ENCODE results near the gene RGS1.

The RGS1 gene

DNA sequence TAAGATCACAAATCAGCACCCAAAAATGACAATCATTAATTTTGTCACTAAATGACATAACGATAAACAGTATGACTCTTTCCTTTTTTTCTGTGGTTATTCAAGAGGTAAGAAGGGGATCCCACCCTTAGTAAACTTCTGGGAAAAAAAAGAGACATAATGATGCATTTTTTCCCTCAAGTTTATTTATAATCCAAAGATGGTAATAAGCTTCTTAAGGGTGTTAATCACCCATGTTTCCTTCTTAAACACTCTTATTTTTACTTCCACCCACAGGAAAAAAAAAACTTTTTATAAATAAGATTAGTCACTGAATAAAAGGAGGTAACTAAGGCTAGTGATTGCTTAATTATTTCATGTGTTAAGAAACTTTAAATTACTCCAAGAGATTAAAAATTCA is 24.7 kb downstream of the RGS1 start (continued):
- TF ChIP-seq, protein P1, sequence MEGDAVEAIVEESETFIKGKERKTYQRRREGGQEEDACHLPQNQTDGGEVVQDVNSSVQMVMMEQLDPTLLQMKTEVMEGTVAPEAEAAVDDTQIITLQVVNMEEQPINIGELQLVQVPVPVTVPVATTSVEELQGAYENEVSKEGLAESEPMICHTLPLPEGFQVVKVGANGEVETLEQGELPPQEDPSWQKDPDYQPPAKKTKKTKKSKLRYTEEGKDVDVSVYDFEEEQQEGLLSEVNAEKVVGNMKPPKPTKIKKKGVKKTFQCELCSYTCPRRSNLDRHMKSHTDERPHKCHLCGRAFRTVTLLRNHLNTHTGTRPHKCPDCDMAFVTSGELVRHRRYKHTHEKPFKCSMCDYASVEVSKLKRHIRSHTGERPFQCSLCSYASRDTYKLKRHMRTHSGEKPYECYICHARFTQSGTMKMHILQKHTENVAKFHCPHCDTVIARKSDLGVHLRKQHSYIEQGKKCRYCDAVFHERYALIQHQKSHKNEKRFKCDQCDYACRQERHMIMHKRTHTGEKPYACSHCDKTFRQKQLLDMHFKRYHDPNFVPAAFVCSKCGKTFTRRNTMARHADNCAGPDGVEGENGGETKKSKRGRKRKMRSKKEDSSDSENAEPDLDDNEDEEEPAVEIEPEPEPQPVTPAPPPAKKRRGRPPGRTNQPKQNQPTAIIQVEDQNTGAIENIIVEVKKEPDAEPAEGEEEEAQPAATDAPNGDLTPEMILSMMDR (tag by site-specific recombination; IDR thresholded peaks at IDR 0.05): no peak
- TF ChIP-seq KLF1 (tag by site-specific recombination; IDR thresholded peaks at IDR 0.05) (no peak), GLI4 (tag by site-specific recombination; IDR thresholded peaks at IDR 0.05) (no peak), ZFHX2 (tag by site-specific recombination; conservative IDR thresholded peaks at IDR 0.05) (no peak), ZNF16 (tag by site-specific recombination; IDR thresholded peaks at IDR 0.05; ENCODE audit: low read depth) (no peak), ZNF530 (tag by site-specific recombination; IDR thresholded peaks at IDR 0.05; ENCODE audit: low read depth) (no peak), KLF9 (tag by site-specific recombination; IDR thresholded peaks at IDR 0.05; ENCODE audit: low read depth) (no peak), SCRT2 (tag by site-specific recombination; IDR thresholded peaks at IDR 0.05) (no peak)
- TF ChIP-seq, protein P2, sequence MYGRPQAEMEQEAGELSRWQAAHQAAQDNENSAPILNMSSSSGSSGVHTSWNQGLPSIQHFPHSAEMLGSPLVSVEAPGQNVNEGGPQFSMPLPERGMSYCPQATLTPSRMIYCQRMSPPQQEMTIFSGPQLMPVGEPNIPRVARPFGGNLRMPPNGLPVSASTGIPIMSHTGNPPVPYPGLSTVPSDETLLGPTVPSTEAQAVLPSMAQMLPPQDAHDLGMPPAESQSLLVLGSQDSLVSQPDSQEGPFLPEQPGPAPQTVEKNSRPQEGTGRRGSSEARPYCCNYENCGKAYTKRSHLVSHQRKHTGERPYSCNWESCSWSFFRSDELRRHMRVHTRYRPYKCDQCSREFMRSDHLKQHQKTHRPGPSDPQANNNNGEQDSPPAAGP (tag by site-specific recombination; IDR thresholded peaks at IDR 0.05): no peak

DNA sequence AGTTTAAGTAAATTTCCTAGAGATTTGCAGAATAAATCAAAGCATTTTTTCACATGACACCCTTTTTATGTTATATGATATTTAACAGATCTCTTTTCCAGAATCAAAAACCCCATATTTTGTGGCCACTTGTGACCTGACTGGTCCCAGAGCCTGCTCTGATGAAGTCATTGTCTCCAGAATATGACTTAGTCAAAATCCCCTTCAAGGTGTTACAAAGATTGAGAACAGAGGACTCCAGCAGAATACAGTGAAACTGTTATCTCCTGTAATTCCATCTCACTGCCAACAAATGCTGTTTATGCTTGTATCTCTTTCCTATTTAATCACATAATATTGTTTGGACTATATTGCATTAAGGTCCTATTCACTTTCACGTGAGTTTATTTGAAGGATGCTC is 25.6 kb downstream of the RGS1 start:
- Histone ChIP-seq H3K27ac (ENCODE audit: extremely low read depth, low read depth, low read length) (no peak overlapping the region), H3K9me3 (ENCODE audit: control insufficient read depth, insufficient read depth, low read depth, low read length) (no peaks in the 10 kb centered on the region), H3K4me1 (ENCODE audit: control insufficient read depth, insufficient read depth, low read length) (no peaks in the 10 kb centered on the region), H3K4me3 (ENCODE audit: low read depth, low read length) (no peak overlapping the region), H3K36me3 (ENCODE audit: control insufficient read depth in 2 of 2, insufficient read depth in 1 of 2, low read length in 2 of 2) (no peaks in the 10 kb centered on the region)
- TF ChIP-seq TCF7L2 (IDR thresholded peaks at IDR 0.05; ENCODE audit: borderline replicate concordance, low read depth, low read length) (no peak), ZNF623 (tag by site-specific recombination; IDR thresholded peaks at IDR 0.05) (no peak), ZNF560 (tag by site-specific recombination; IDR thresholded peaks at IDR 0.05; ENCODE audit: borderline replicate concordance) (no peak)
- POLR2A ChIA-PET: no interaction called here
- CTCF ChIA-PET: interaction anchor here (0.6 kb wide), 1 partner anchor 605 kb away, joined by 5 read pairs; no protein-coding TSS in a partner anchor

DNA sequence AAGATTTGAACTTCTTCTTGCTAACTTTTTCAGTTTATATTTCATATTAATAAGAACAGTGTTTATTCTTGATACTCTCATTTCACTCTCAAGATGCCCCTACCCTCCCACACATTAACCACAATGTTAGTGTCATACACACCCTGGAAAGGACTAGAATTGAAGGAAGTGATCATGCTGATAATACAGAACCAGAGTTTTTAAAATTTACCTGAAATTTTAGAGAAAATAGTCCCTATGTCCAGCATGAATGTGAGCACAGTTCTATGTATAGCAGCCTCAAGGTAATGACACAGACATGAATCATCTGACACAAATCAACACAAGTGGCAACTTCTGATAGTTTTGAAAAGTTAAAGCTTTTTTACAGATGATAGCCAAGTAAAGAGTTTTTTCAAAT is 26.0 kb downstream of the RGS1 start:
- CTCF ChIA-PET: interaction anchor here (0.6 to 0.8 kb wide), 2 partner anchors 106 to 127 kb away, joined by 4 to 7 read pairs; no protein-coding TSS in a partner anchor
- Histone ChIP-seq H3K9me3 (ENCODE audit: control insufficient read depth, insufficient read depth, low read depth, low read length) (no peaks in the 10 kb centered on the region), H3K4me1 (ENCODE audit: control insufficient read depth, insufficient read depth, low read length) (no peaks in the 10 kb centered on the region), H3K36me3 (ENCODE audit: control insufficient read depth in 2 of 2, insufficient read depth in 1 of 2, low read length in 2 of 2) (no peaks in the 10 kb centered on the region), H3K4me3 (ENCODE audit: low read depth, low read length) (no peak overlapping the region), H3K27ac (ENCODE audit: extremely low read depth, low read depth, low read length) (no peak overlapping the region)
- TF ChIP-seq ZNF169 (tag by site-specific recombination; IDR thresholded peaks at IDR 0.05) (no peak), YY2 (tag by site-specific recombination; IDR thresholded peaks at IDR 0.05) (no peak), ZNF768 (tag by site-specific recombination; IDR thresholded peaks at IDR 0.05) (no peak), WT1 (tag by site-specific recombination; IDR thresholded peaks at IDR 0.05) (no peak), ZNF211 (tag by site-specific recombination; IDR thresholded peaks at IDR 0.05; ENCODE audit: low read depth) (no peak), IKZF3 (tag by site-specific recombination; IDR thresholded peaks at IDR 0.05) (no peak), ZNF404 (tag by site-specific recombination; IDR thresholded peaks at IDR 0.05) (no peak), ZNF175 (tag by site-specific recombination; IDR thresholded peaks at IDR 0.05) (no peak), ZNF302 (tag by site-specific recombination; IDR thresholded peaks at IDR 0.05; ENCODE audit: low read depth) (no peak), ZNF776 (tag by site-specific recombination; IDR thresholded peaks at IDR 0.05; ENCODE audit: borderline replicate concordance) (no peak), ZFP69B (tag by site-specific recombination; IDR thresholded peaks at IDR 0.05) (no peak), ZNF624 (tag by site-specific recombination; IDR thresholded peaks at IDR 0.05) (no peak), ZNF791 (tag by site-specific recombination; IDR thresholded peaks at IDR 0.05) (no peak), ZNF473 (tag by site-specific recombination; IDR thresholded peaks at IDR 0.05) (no peak), ZNF830 (tag by site-specific recombination; IDR thresholded peaks at IDR 0.05; ENCODE audit: low read depth) (no peak), ZNF121 (tag by site-specific recombination; IDR thresholded peaks at IDR 0.05) (no peak)
- TF ChIP-seq, protein P3, sequence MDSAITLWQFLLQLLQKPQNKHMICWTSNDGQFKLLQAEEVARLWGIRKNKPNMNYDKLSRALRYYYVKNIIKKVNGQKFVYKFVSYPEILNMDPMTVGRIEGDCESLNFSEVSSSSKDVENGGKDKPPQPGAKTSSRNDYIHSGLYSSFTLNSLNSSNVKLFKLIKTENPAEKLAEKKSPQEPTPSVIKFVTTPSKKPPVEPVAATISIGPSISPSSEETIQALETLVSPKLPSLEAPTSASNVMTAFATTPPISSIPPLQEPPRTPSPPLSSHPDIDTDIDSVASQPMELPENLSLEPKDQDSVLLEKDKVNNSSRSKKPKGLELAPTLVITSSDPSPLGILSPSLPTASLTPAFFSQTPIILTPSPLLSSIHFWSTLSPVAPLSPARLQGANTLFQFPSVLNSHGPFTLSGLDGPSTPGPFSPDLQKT (IDR thresholded peaks at IDR 0.05; ENCODE audit: borderline replicate concordance, low read depth, low read length): no peak
- POLR2A ChIA-PET: no interaction called here

Measured in HEK293 (cell line).